BLaER1 treated with 17β-estradiol and CSF1 and Interleukin-3, amounts not matched to agents 10 nM and 100 nM (cell line): ENCODE data around the gene ANO2.
"Not testable (repeated sequence)": the region's sequence is repeated elsewhere in the genome, so short reads cannot be mapped to it uniquely, and the experiment has no call there.

Source experiments
- H3K27ac ChIP-seq, 11 experiments: shearing (Covaris generic); formaldehyde crosslinking; 2 replicates each; pipeline ENCODE4 v1.8.1; 2022
- H3K27me3 ChIP-seq, 11 experiments: shearing (Covaris generic); formaldehyde crosslinking; 2 replicates each; pipeline ENCODE4 v1.8.1; 2022
- H3K36me3 ChIP-seq, 11 experiments: shearing (Covaris generic); formaldehyde crosslinking; 2 replicates each; pipeline ENCODE4 v1.8.1; 2022
- H3K4me1 ChIP-seq, 10 experiments: shearing (Covaris generic); formaldehyde crosslinking; 2 replicates each; pipeline ENCODE4 v1.8.1; 2022
- H3K4me2 ChIP-seq, 11 experiments: shearing (Covaris generic); formaldehyde crosslinking; 2 replicates each; pipeline ENCODE4 v1.8.1; 2022
- H3K4me3 ChIP-seq, 10 experiments: shearing (Covaris generic); formaldehyde crosslinking; 2 replicates each; pipeline ENCODE4 v1.8.1; 2022
- H3K9ac ChIP-seq, 11 experiments: shearing (Covaris generic); formaldehyde crosslinking; 2 replicates each; pipeline ENCODE4 v1.8.1; 2022
- H3K9me3 ChIP-seq, 11 experiments: shearing (Covaris generic); formaldehyde crosslinking; replicated peaks in 1 of 11; 2 replicates each; pipeline ENCODE4 v1.8.1; 2022
- H4K20me1 ChIP-seq, 11 experiments: shearing (Covaris generic); formaldehyde crosslinking; 2 replicates each; pipeline ENCODE4 v1.8.1; 2022
- Cebpa-rat ChIP-seq, 11 experiments: shearing (Covaris generic); IDR thresholded peaks; 2 replicates each; pipeline ENCODE4 v1.8.1; 2022

ANO2 gene

DNA sequence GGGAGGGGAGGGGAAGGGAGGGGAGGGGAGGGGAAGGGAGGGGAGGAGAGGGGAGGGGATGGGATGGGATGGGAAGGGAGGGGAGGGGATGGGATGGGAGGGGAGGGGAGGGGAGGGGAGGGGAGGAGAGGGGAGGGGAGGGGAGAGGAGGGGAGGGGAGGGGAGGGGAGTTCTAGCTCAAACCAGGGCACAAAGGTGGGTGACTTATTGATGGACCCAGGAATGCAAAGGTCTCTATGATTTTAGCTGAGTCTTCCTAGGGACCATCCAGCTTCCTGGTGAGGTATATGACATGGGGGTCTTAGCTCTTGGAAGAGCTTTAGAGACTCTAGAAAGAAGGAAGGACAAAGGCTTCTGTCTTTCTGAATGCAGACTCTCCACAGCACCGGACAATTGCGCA, 42.3 kb downstream of the ANO2 start:
- Histone ChIP-seq H3K36me3 (no peaks in the 10 kb centered on the region), H4K20me1 (no peaks in the 10 kb centered on the region), H3K4me1 (peaks cover 0 to 7% (median 0%) of the 10 kb centered on the region in 10 experiments; a peak in 4 of 20 replicates), H3K9ac (no peak overlapping the region), H3K4me2 (no peak overlapping the region), H3K27me3 (no peaks in the 10 kb centered on the region), H3K4me3 (no peak overlapping the region), H3K9me3 (no peaks in the 10 kb centered on the region), H3K27ac (no peak overlapping the region)
- no peak for TF ChIP-seq Cebpa-rat (IDR thresholded peaks at IDR 0.05)

DNA sequence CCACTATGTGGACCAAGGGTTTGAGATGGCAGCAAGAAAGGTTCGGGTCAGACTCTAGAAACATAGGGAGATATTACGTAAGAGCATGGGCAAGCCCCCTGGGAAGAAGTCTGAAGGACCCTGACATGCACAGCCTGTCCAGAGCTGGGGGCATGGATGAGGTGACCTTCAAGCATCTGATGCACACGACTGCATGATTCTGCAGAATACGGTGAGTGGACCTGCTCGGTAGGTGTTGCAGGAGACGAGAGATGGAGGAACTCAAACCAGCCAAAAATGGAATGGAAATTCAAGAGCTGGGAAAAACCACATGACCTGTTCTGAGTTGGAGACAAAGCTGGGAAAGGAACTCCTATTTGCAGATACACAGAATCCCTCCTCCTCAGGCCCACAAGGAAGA, 43.6 kb downstream of the ANO2 start:
- Histone ChIP-seq H3K9me3 (no peaks in the 10 kb centered on the region), H3K27ac (no peak overlapping the region), H3K36me3 (no peaks in the 10 kb centered on the region), H4K20me1 (no peaks in the 10 kb centered on the region), H3K4me2 (no peak overlapping the region), H3K4me3 (no peak overlapping the region), H3K9ac (no peak overlapping the region), H3K4me1 (peaks cover 0 to 7% (median 0%) of the 10 kb centered on the region in 10 experiments; a peak in 4 of 20 replicates), H3K27me3 (no peaks in the 10 kb centered on the region)
- TF ChIP-seq Cebpa-rat (IDR thresholded peaks at IDR 0.05), result peak in 3 of 11 experiments; percentile 31 to 46 (median 31); a peak in 4 of 22 replicates

DNA sequence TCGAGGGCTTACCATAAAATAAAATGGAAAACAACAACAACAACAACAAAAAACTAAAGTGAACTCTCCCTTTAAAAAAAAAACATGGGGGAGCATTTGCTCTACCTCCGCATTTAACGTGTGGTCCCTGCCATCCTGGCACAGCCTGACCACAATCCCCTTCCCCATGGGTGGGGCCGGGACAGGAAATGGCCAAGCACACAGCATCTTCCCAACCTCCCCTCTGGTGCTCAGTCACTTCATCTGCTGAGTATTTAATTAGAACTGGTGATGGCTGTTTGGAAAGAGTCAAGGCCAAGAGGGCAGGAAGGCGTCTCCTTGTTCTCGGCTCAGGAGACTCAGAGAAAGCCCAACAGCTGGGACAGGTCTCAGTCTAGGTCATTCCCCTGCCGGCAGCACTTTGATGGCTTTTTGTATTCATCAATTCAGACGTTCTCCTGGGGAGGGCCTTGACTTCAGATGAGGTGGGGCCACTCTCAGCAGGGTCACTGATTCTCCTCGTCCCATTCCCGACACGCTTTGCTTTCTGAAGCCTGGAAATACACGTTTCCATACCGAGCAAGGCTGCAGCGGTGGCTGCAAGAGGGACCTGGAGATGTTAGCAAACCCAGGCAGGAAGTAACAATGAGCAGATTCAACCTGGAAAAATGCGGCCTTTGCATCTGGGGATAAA, 44.4 kb downstream of the ANO2 start:
- Histone ChIP-seq H3K27ac (no peak overlapping the region), H3K4me3 (no peak overlapping the region), H3K9ac (no peak overlapping the region), H3K4me1 (peaks cover 0 to 7% (median 0%) of the 10 kb centered on the region in 10 experiments; a peak in 4 of 20 replicates), H3K36me3 (no peaks in the 10 kb centered on the region), H3K27me3 (no peaks in the 10 kb centered on the region), H4K20me1 (no peaks in the 10 kb centered on the region), H3K9me3 (no peaks in the 10 kb centered on the region), H3K4me2 (0 out of 22 replicates have a peak overlapping the region, but pooled peaks of 1 of the 11 experiments have one; percentile 4)
- no peak for TF ChIP-seq Cebpa-rat (IDR thresholded peaks at IDR 0.05)

DNA sequence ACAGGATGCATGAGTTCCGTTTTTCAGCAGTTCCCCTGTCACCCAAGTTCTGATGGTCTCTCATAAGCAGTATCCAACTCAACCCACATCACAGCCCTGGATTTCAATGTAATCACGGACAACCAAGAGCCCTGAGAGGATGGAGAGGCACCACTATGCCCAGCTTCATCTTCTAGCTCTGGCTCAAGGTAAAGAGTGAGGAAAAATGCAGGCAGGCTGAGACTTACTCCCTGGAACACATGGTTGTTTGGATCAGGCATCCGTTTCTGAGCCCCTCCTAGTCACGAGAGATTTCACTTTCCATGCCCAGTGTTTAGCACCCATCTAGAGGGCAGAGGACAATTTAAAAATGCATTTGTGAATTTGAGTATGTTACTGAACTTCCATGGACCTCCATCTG, 45.0 kb downstream of the ANO2 start:
- no peak overlapping the region for H3K4me2 ChIP-seq
- H3K4me1 ChIP-seq, result peaks cover 0 to 7% (median 0%) of the 10 kb centered on the region in 10 experiments; a peak in 4 of 20 replicates
- H3K36me3 ChIP-seq, result no peaks in the 10 kb centered on the region
- no peaks in the 10 kb centered on the region; a peak in 1 of 22 replicates for H3K9me3 ChIP-seq
- no peaks in the 10 kb centered on the region for H3K27me3 ChIP-seq
- H3K4me3 ChIP-seq, result no peak overlapping the region
- no peak for TF ChIP-seq Cebpa-rat (IDR thresholded peaks at IDR 0.05)
- H3K27ac ChIP-seq, result no peak overlapping the region
- no peaks in the 10 kb centered on the region for H4K20me1 ChIP-seq
- H3K9ac ChIP-seq, result no peak overlapping the region

DNA sequence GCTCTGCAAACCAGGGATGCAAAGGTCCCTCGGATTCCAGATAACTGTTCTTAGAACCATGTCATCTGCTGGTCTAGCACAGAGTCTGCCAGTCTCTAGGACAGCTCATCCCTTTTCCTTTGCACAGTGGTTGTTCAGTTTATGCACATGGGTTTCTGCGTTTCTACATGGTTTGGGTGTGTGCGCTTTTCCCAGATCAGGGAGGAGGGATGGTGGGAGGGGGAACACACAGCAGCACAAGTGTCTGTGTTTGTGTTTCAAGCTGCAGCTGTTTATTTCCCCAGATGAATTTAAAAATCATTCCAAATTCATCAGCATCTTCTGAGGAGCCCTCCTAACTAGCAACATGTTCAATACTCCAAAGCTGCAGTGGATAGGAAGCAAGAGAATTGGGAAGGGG, 45.4 kb downstream of the ANO2 start:
- no peak for TF ChIP-seq Cebpa-rat (IDR thresholded peaks at IDR 0.05)

DNA sequence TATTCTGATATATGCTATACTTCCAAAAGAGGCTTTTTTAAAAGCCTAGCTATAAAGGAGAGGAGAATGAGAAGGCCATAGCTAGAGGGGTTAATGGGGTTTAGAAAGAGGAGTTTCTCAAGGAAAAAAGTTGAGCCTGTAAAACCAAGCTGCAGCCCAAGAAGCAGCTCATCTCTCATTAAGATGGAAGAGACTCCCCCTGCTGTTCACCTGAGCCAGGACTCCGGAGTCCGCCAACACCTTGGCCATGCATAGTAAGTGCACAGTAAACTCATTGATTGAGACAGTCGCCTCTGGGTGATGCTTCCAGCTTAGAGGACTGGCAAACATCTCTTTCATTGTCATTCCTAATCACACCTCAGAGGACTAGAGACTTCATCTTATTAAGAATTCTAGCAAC, 46.2 kb downstream of the ANO2 start:
- Histone ChIP-seq H3K4me2 (no peak overlapping the region), H3K27me3 (no peaks in the 10 kb centered on the region), H3K4me1 (peaks cover 0 to 7% (median 0%) of the 10 kb centered on the region in 10 experiments; a peak in 4 of 20 replicates), H3K27ac (no peak overlapping the region), H4K20me1 (no peaks in the 10 kb centered on the region), H3K9me3 (peaks cover 0 to 8% (median 4%) of the 10 kb centered on the region in 11 experiments; a peak in 9 of 22 replicates), H3K36me3 (no peaks in the 10 kb centered on the region), H3K4me3 (no peak overlapping the region), H3K9ac (no peak overlapping the region)
- TF ChIP-seq Cebpa-rat (IDR thresholded peaks at IDR 0.05), result no peak

More for the DNA sequence above, 45.4 kb downstream of the ANO2 start:
- H3K27ac ChIP-seq, result no peak overlapping the region
- H4K20me1 ChIP-seq, result no peaks in the 10 kb centered on the region
- peaks cover 0 to 3% (median 2%) of the 10 kb centered on the region in 11 experiments; a peak in 5 of 22 replicates for H3K9me3 ChIP-seq
- H3K4me2 ChIP-seq, result no peak overlapping the region
- no peak overlapping the region for H3K4me3 ChIP-seq
- peaks cover 0 to 7% (median 0%) of the 10 kb centered on the region in 10 experiments; a peak in 4 of 20 replicates for H3K4me1 ChIP-seq
- H3K36me3 ChIP-seq, result no peaks in the 10 kb centered on the region
- H3K27me3 ChIP-seq, result no peaks in the 10 kb centered on the region
- H3K9ac ChIP-seq, result no peak overlapping the region

DNA sequence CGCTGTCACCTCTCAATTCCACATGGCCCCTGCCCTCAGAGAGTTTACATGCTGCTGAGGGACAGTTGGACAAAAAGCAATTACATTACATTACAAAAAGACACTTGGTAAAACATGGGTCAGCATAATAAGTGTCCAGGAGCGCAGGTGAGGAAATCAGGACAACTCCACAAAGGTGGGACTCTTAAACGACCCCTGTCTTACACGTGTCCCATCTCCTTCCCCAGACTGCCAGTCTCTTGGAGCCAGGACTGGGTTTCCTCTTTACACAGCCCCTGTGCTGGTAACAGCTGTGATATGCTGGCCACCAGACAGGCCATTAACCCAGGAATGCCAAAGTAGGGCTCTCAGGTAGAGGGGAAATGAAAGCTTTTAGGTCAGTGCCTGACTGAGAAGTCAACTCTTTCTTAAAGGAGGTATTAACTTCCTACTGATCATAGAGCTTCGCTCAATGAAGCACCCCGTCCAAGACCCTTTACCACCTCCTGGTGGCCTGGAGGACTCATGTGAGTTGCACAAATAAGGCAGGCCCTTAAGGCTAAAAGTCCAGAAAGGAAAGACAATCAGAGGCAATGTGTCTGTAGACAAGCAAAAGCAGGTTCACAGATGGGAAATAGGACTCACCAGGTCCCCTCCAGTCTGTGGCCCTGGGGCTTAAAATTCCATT, 55.5 kb downstream of the ANO2 start:
- no peak overlapping the region for H3K4me3 ChIP-seq
- no peak overlapping the region for H3K27ac ChIP-seq
- H4K20me1 ChIP-seq, result no peaks in the 10 kb centered on the region
- no peak overlapping the region for H3K9ac ChIP-seq
- peaks cover 0 to 7% (median 0%) of the 10 kb centered on the region in 11 experiments; a peak in 4 of 22 replicates for H3K27me3 ChIP-seq
- peaks cover 7 to 29% (median 16%) of the 10 kb centered on the region in 11 experiments for H3K9me3 ChIP-seq
- H3K4me2 ChIP-seq, result no peak overlapping the region
- no peak for TF ChIP-seq Cebpa-rat (IDR thresholded peaks at IDR 0.05)
- H3K36me3 ChIP-seq, result no peaks in the 10 kb centered on the region
- 0 out of 20 replicates have a peak, but pooled peaks cover 0 to 5% (median 0%) of the 10 kb centered on the region in 10 experiments for H3K4me1 ChIP-seq

DNA sequence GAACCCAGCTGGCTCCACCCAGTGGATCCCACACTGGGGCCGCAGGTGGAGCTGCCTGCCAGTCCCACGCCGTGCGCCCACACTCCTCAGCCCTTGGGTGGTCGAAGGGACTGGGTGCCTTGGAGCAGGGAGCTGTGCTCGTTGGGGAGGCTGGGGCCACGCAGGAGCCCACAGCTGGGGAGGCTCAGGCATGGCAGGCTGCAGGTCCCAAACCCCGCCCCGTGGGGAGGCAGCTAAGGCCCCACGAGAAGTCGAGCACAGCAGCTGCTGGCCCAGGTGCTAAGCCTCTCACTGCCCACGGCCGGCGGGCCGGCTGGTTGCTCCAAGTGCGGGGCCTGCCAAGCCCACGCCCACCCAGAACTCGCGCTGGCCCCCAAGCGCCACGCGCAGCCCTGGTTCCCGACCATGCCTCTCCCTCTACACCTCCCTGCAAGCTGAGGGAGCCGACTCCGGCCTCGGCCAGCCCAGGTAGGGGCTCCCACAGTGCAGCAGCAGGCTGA, 56.2 kb downstream of the ANO2 start:
- peaks cover 7 to 25% (median 16%) of the 10 kb centered on the region in 11 experiments; a peak in 20 of 22 replicates for H3K9me3 ChIP-seq
- H3K4me1 ChIP-seq, result 0 out of 20 replicates have a peak, but pooled peaks cover 0 to 5% (median 0%) of the 10 kb centered on the region in 10 experiments
- no peaks in the 10 kb centered on the region for H4K20me1 ChIP-seq
- peaks cover 0 to 7% (median 0%) of the 10 kb centered on the region in 11 experiments; a peak in 4 of 22 replicates for H3K27me3 ChIP-seq
- no peak overlapping the region for H3K4me3 ChIP-seq
- H3K9ac ChIP-seq, result no peak overlapping the region
- no peaks in the 10 kb centered on the region for H3K36me3 ChIP-seq
- no peak for TF ChIP-seq Cebpa-rat (IDR thresholded peaks at IDR 0.05)
- no peak overlapping the region for H3K4me2 ChIP-seq
- no peak overlapping the region for H3K27ac ChIP-seq

DNA sequence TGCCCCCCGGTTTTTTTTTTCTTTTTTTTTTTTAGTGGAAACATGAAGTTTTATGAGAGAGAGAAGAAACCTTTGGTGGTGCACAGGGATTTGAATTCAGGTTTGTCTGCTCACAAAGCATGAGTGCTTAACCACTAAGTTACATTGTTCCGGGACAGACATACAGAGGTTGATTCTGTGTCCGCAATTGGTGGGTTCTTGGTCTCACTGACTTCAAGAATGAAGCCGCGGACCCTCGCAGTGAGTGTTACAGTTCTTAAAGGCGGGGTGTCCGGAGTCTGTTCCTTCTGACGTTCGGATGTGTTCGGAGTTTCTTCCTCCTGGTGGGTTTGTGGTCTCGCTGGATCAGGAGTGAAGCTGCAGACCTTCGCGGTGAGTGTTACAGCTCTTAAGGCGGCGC, 57.2 kb downstream of the ANO2 start:
- Histone ChIP-seq H3K9me3 (peaks cover 7 to 22% (median 15%) of the 10 kb centered on the region in 11 experiments; a peak in 19 of 22 replicates), H3K4me2 (peak overlapping the region in 1 of 11 experiments; percentile 18; a peak in 1 of 22 replicates)
- H3K36me3 ChIP-seq, H3K27me3 ChIP-seq, H3K4me3 ChIP-seq, H3K9ac ChIP-seq, H3K27ac ChIP-seq, H4K20me1 ChIP-seq, H3K4me1 ChIP-seq: not testable (repeated sequence)
